Panc1 (cell line): Measurements from ENCODE around the gene CLCN1.

Experiments
- SIN3A ChIP-seq: IDR thresholded peaks from 2 replicates; pipeline ENCODE4 v1.6.1; 2012; ENCODE audit warnings: low read depth, mild to moderate bottlenecking, low read length, moderate library complexity, borderline replicate concordance; ENCODE audit not compliant: insufficient read depth
- TF ChIP-seq, protein P1 (sequence below): fragments of 450-650 bp; IDR thresholded peaks from 2 replicates; pipeline ENCODE4 v1.5.1; 2017; ENCODE audit warnings: mild to moderate bottlenecking

DNA sequence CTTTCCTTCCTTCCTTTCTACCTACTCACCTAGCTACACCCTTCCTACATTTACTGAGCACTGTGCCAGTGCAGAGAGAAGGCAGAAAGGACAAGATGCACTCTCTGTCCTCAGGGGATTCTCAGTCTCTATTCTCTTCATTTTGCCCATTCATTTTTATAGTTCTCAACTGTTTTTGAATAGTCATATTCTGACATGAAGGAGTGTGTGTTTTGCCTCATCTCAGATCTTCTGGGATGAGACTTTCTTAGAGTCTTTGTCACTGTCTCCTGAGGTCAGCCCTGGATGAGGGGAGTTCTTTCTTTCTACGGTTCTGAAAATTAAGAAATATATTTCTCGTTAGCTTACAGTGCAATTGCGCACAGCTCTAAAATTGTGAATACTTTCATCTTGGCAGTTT is 21.3 kb downstream of the CLCN1 start:
- no peak for TF ChIP-seq SIN3A
- TF ChIP-seq, protein P1, sequence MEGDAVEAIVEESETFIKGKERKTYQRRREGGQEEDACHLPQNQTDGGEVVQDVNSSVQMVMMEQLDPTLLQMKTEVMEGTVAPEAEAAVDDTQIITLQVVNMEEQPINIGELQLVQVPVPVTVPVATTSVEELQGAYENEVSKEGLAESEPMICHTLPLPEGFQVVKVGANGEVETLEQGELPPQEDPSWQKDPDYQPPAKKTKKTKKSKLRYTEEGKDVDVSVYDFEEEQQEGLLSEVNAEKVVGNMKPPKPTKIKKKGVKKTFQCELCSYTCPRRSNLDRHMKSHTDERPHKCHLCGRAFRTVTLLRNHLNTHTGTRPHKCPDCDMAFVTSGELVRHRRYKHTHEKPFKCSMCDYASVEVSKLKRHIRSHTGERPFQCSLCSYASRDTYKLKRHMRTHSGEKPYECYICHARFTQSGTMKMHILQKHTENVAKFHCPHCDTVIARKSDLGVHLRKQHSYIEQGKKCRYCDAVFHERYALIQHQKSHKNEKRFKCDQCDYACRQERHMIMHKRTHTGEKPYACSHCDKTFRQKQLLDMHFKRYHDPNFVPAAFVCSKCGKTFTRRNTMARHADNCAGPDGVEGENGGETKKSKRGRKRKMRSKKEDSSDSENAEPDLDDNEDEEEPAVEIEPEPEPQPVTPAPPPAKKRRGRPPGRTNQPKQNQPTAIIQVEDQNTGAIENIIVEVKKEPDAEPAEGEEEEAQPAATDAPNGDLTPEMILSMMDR: no peak
